IMR-90 (cell line): ENCODE measurements around the gene ROCK2. TPM values are rescaled to one million over a fixed set of nuclear protein-coding genes. Genes with fewer than 3 reads are reported as not detected.

Experiments used
- ATAC-seq: fragments of 200-7000 bp; cut with Tn5 transposase; 2 replicates; pipeline ENCODE4 v1.9.1; 2020; ENCODE audit warnings: low read depth, mild to moderate bottlenecking, moderate library complexity
- BruUV-seq: library from RNA; stranded (reverse); fragments of 400-500 nt; replicated peaks from 2 replicates; lab custom pipeline; 2021; lab: Mats Ljungman, UMichigan
- CTCF ChIA-PET: fragments of 300-600 bp; formaldehyde crosslinking; extraction: SDS; loops from one replicate; lab custom pipeline; 2021; ENCODE audit warnings: antibody characterized with exemption; lab: Yijun Ruan, JAX
- POLR2A ChIA-PET: fragments of 300-600 bp; sonication (Branson Sonifier 250); formaldehyde crosslinking; loops from one replicate; lab custom pipeline; 2022; ENCODE audit warnings: antibody characterized with exemption; ENCODE audit not compliant: unreplicated experiment; lab: Charles Lee
- DNase-seq: peaks from one replicate; pipeline ENCODE4 v3.0.0; 2013
- H2AFZ ChIP-seq: replicated peaks from 2 replicates; pipeline ENCODE3; 2013; ENCODE audit warnings: low read length, mild to moderate bottlenecking; ENCODE audit not compliant: poor library complexity
- H2AK5ac ChIP-seq: 2 replicates; pipeline ENCODE4 v1.6.1; 2013; ENCODE audit warnings: low read depth, low read length, inconsistent platforms
- H2AK9ac ChIP-seq: replicated peaks from 2 replicates; pipeline ENCODE3; 2013; ENCODE audit warnings: mild to moderate bottlenecking, low read depth, low read length, moderate library complexity; ENCODE audit not compliant: poor library complexity
- H2BK120ac ChIP-seq: 2 replicates; pipeline ENCODE4 v1.6.1; 2013; ENCODE audit warnings: low read depth, low read length, inconsistent platforms
- H2BK15ac ChIP-seq: 3 replicates; pipeline ENCODE4 v1.6.1; 2013; ENCODE audit warnings: low read depth, low read length, inconsistent platforms
- H2BK20ac ChIP-seq: 2 replicates; pipeline ENCODE4 v1.6.1; 2013; ENCODE audit warnings: low read depth, mild to moderate bottlenecking, inconsistent platforms, low read length, moderate library complexity
- H2BK5ac ChIP-seq: 2 replicates; pipeline ENCODE4 v1.6.1; 2013; ENCODE audit warnings: mild to moderate bottlenecking, low read depth, low read length, inconsistent platforms; ENCODE audit not compliant: poor library complexity, severe bottlenecking
- H3K14ac ChIP-seq: replicated peaks from 2 replicates; pipeline ENCODE4 v1.6.1; 2013; ENCODE audit warnings: low read depth, low read length, inconsistent platforms
- H3K18ac ChIP-seq: 2 replicates; pipeline ENCODE4 v1.6.1; 2013; ENCODE audit warnings: low read depth, low read length, control low read depth
- H3K23ac ChIP-seq: 2 replicates; pipeline ENCODE4 v1.6.1; 2013; ENCODE audit warnings: low read depth, low read length, inconsistent platforms
- H3K27ac ChIP-seq: 2 replicates; pipeline ENCODE4 v1.5.1; 2013; ENCODE audit warnings: mild to moderate bottlenecking, control low read depth, low read length; ENCODE audit not compliant: insufficient read depth
- H3K27me3 ChIP-seq: 2 replicates; pipeline ENCODE4 v1.6.1; 2013; ENCODE audit warnings: low read length; ENCODE audit not compliant: control insufficient read depth, insufficient read depth
- H3K36me3 ChIP-seq: 2 replicates; pipeline ENCODE4 v1.6.1; 2013; ENCODE audit warnings: low read length, mixed read lengths; ENCODE audit not compliant: control insufficient read depth, insufficient read depth
- H3K4ac ChIP-seq: 2 replicates; pipeline ENCODE4 v1.6.1; 2013; ENCODE audit warnings: low read depth, low read length, inconsistent platforms
- H3K4me1 ChIP-seq: 2 replicates; pipeline ENCODE4 v1.6.1; 2013; ENCODE audit warnings: low read length, mixed read lengths; ENCODE audit not compliant: control insufficient read depth, insufficient read depth
- H3K4me2 ChIP-seq: 2 replicates; pipeline ENCODE4 v1.6.1; 2013; ENCODE audit warnings: low read depth, mild to moderate bottlenecking, control low read depth, low read length, moderate library complexity
- H3K4me3 ChIP-seq: 2 replicates; pipeline ENCODE4 v1.5.1; 2013; ENCODE audit warnings: low read depth, mild to moderate bottlenecking, control low read depth, low read length, moderate library complexity; ENCODE audit not compliant: insufficient read depth
- H3K56ac ChIP-seq: 2 replicates; pipeline ENCODE4 v1.6.1; 2013; ENCODE audit warnings: low read length, inconsistent platforms; ENCODE audit not compliant: insufficient read depth; ENCODE audit errors: extremely low read depth
- H3K79me1 ChIP-seq, 2 experiments: 2 replicates each; pipeline ENCODE4 v1.6.1; 2013; ENCODE audit warnings: low read length in 2 of 2, inconsistent platforms in 1 of 2, low read depth in 1 of 2
- H3K9ac ChIP-seq: 2 replicates; pipeline ENCODE4 v1.6.1; 2013; ENCODE audit warnings: low read depth, low read length, control low read depth
- H3K9me1 ChIP-seq: 2 replicates; pipeline ENCODE4 v1.6.1; 2013; ENCODE audit warnings: low read length, inconsistent platforms; ENCODE audit not compliant: insufficient read depth
- H3K9me3 ChIP-seq: 2 replicates; pipeline ENCODE4 v1.6.1; 2013; ENCODE audit warnings: low read length; ENCODE audit not compliant: control insufficient read depth, insufficient read depth
- H4K20me1 ChIP-seq: 2 replicates; pipeline ENCODE4 v1.6.1; 2013; ENCODE audit warnings: low read length, inconsistent platforms; ENCODE audit not compliant: insufficient read depth
- H4K5ac ChIP-seq: 2 replicates; pipeline ENCODE4 v1.6.1; 2013; ENCODE audit warnings: mild to moderate bottlenecking, low read depth, low read length, control low read depth
- H4K8ac ChIP-seq, 2 experiments: 2 replicates each; pipeline ENCODE4 v1.6.1; 2013; ENCODE audit warnings: low read depth in 2 of 2, low read length in 2 of 2, control low read depth in 1 of 2, inconsistent platforms in 1 of 2
- H4K91ac ChIP-seq: 2 replicates; pipeline ENCODE4 v1.6.1; 2013; ENCODE audit warnings: low read depth, low read length, inconsistent platforms; ENCODE audit not compliant: insufficient read depth
- BHLHE40 ChIP-seq: fragments of 150-350 bp; IDR thresholded peaks from 2 replicates; pipeline ENCODE4 v1.6.1; 2016; ENCODE audit warnings: mild to moderate bottlenecking, low read depth, low read length
- CEBPB ChIP-seq: IDR thresholded peaks from 2 replicates; pipeline ENCODE4 v1.6.1; 2012; ENCODE audit warnings: low read depth, low read length, improper control_type of control experiment
- CHD1 ChIP-seq: IDR thresholded peaks from 2 replicates; pipeline ENCODE4 v1.6.1; 2012; ENCODE audit warnings: low read depth, low read length, improper control_type of control experiment
- FOS ChIP-seq: fragments of 150-350 bp; IDR thresholded peaks from 2 replicates; pipeline ENCODE4 v1.6.1; 2016; ENCODE audit warnings: low read depth, low read length
- MAFK ChIP-seq: IDR thresholded peaks from 2 replicates; pipeline ENCODE4 v1.6.1; 2012; ENCODE audit warnings: low read depth, low read length, improper control_type of control experiment
- MAZ ChIP-seq: IDR thresholded peaks from 2 replicates; pipeline ENCODE4 v1.6.1; 2012; ENCODE audit warnings: low read depth, mild to moderate bottlenecking, low read length, improper control_type of control experiment, moderate library complexity, borderline replicate concordance
- MXI1 ChIP-seq: IDR thresholded peaks from 2 replicates; pipeline ENCODE4 v1.6.1; 2012; ENCODE audit warnings: low read depth, mild to moderate bottlenecking, low read length, moderate library complexity, borderline replicate concordance
- NFE2L2 ChIP-seq: fragments of 150-350 bp; IDR thresholded peaks from 2 replicates; pipeline ENCODE4 v1.6.1; 2016; ENCODE audit warnings: low read depth, mild to moderate bottlenecking, low read length
- POLR2A ChIP-seq: IDR thresholded peaks from 2 replicates; pipeline ENCODE4 v1.6.1; 2012; ENCODE audit warnings: mild to moderate bottlenecking, low read depth, low read length
- RAD21 ChIP-seq: IDR thresholded peaks from 2 replicates; pipeline ENCODE4 v1.6.1; 2012; ENCODE audit warnings: low read length, improper control_type of control experiment
- RFX5 ChIP-seq: IDR thresholded peaks from 2 replicates; pipeline ENCODE4 v1.8.0; 2012; ENCODE audit warnings: low read depth, mild to moderate bottlenecking, low read length, moderate library complexity
- SMC3 ChIP-seq: fragments of 150-350 bp; IDR thresholded peaks from 2 replicates; pipeline ENCODE4 v1.6.1; 2016; ENCODE audit warnings: low read depth, mild to moderate bottlenecking, antibody characterized with exemption, low read length, moderate library complexity
- USF2 ChIP-seq: fragments of 150-350 bp; IDR thresholded peaks from 2 replicates; pipeline ENCODE4 v1.6.1; 2017; ENCODE audit warnings: mild to moderate bottlenecking, antibody characterized with exemption, low read length, low read depth
- WGBS, 2 experiments: methylation state at CpG; one replicate each; pipeline versions ENCODE4 v1.1.5 to v1.1.7; 2013; ENCODE audit warnings: missing lambda C conversion rate in 2 of 2; ENCODE audit not compliant: insufficient read length in 1 of 2; ENCODE audit errors: extremely low coverage in 2 of 2; 5-methylcytosine and 5-hydroxymethylcytosine counted together
- dilution Hi-C: fragments of 300-500 bp; cut with HindIII; formaldehyde crosslinking; loops from one replicate; pipeline ENCODE4 v1.14.3; 2018; ENCODE audit warnings: low sequenced_read_pairs; ENCODE audit not compliant: unreplicated experiment
- in situ Hi-C: fragments of 300-500 bp; cut with MboI; formaldehyde crosslinking; loops from 3 replicates; pipeline ENCODE4 v1.14.3; 2019; ENCODE audit warnings: low sequenced_read_pairs, inconsistent platforms, mixed read lengths
- intact Hi-C: fragments of 100-400 bp; cut with micrococcal nuclease; formaldehyde crosslinking; loops from 2 replicates; pipeline ENCODE4 v1.10.0; 2022
- polyA plus RNA-seq, 3 experiments: library from polyadenylated mRNA; depleted of rRNA; stranded (reverse); fragments of >200 nt; gene quantifications; 2 replicates each; pipeline ENCODE4 v1.2.3, GENCODE V29; 2012; ENCODE audit warnings: low replicate concordance in 1 of 3
- total RNA-seq: library from RNA; depleted of rRNA; stranded (reverse); fragments of >200 nt; gene quantifications from 2 replicates; pipeline ENCODE4 v1.2.3, GENCODE V29; 2012
- TF ChIP-seq, protein P1 (sequence below): conservative IDR thresholded peaks from 2 replicates; pipeline ENCODE4 v1.5.1; 2012; ENCODE audit warnings: mild to moderate bottlenecking, low read depth, low read length, improper control_type of control experiment

ROCK2 gene
- total and polyA plus RNA-seq, 2 of the 4 experiments (the other 2 are of a cell fraction), result 9.0 to 28.3 TPM

GRCh38 chr2:11327871-11328270 is 16.6 kb downstream of the ROCK2 start:
- H4K20me1 ChIP-seq, result peaks cover 86% of the 10 kb centered on the region
- no peak overlapping the region for H3K4me3 ChIP-seq
- H3K56ac ChIP-seq, result no peak overlapping the region
- WGBS, 2 experiments, result no CpG with 5 or more reads among the region's 2 CpGs
- H3K9me1 ChIP-seq, result peaks cover 2% of the 10 kb centered on the region
- POLR2A ChIA-PET, result no interaction called here
- no peak overlapping the region for H3K4ac ChIP-seq
- H2BK120ac ChIP-seq, result no peak overlapping the region
- H3K9ac ChIP-seq, result no peak overlapping the region
- H3K79me1 ChIP-seq, result peaks cover 9 to 62% of the 10 kb centered on the region in 2 experiments
- no peak overlapping the region for H2BK20ac ChIP-seq
- H3K14ac ChIP-seq, result no peak overlapping the region
- no peak overlapping the region for H4K91ac ChIP-seq
- dilution Hi-C loops, result no loop called here
- H2AK5ac ChIP-seq, result no peak overlapping the region
- peaks cover 4% of the 10 kb centered on the region for H3K4me1 ChIP-seq
- CTCF ChIA-PET, result interaction anchor here (1.1 kb wide), 1 partner anchor 100 kb away, joined by 3 read pairs; no protein-coding TSS in a partner anchor
- H3K27me3 ChIP-seq, result no peaks in the 10 kb centered on the region
- no peak overlapping the region for H4K5ac ChIP-seq
- no peak overlapping the region for H2AK9ac ChIP-seq
- no peaks in the 10 kb centered on the region for H3K36me3 ChIP-seq
- no peak overlapping the region for H2BK5ac ChIP-seq
- H3K27ac ChIP-seq, result no peak overlapping the region
- in situ Hi-C loops, result no loop called here
- intact Hi-C loops, result no loop called here
- no peak for TF ChIP-seq SMC3
- TF ChIP-seq BHLHE40, result no peak
- TF ChIP-seq CHD1, result no peak
- TF ChIP-seq USF2, result no peak
- TF ChIP-seq MXI1, result no peak
- no peak for TF ChIP-seq NFE2L2
- no peak for TF ChIP-seq RAD21
- TF ChIP-seq CEBPB, result no peak
- no peak for TF ChIP-seq FOS
- TF ChIP-seq POLR2A, result no peak
- TF ChIP-seq RFX5, result no peak
- no peak for TF ChIP-seq MAZ
- TF ChIP-seq MAFK, result no peak
- TF ChIP-seq, protein P1, sequence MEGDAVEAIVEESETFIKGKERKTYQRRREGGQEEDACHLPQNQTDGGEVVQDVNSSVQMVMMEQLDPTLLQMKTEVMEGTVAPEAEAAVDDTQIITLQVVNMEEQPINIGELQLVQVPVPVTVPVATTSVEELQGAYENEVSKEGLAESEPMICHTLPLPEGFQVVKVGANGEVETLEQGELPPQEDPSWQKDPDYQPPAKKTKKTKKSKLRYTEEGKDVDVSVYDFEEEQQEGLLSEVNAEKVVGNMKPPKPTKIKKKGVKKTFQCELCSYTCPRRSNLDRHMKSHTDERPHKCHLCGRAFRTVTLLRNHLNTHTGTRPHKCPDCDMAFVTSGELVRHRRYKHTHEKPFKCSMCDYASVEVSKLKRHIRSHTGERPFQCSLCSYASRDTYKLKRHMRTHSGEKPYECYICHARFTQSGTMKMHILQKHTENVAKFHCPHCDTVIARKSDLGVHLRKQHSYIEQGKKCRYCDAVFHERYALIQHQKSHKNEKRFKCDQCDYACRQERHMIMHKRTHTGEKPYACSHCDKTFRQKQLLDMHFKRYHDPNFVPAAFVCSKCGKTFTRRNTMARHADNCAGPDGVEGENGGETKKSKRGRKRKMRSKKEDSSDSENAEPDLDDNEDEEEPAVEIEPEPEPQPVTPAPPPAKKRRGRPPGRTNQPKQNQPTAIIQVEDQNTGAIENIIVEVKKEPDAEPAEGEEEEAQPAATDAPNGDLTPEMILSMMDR, result no peak
- no peak for ATAC-seq
- H2AFZ ChIP-seq, result no peak overlapping the region
- H4K8ac ChIP-seq, result no peak overlapping the region
- H3K23ac ChIP-seq, result no peak overlapping the region
- H3K18ac ChIP-seq, result no peak overlapping the region
- DNase-seq, result no peak
- H3K9me3 ChIP-seq, result no peaks in the 10 kb centered on the region
- BruUV-seq, result no TSS peak
- H3K4me2 ChIP-seq, result no peak overlapping the region
- H2BK15ac ChIP-seq, result no peak overlapping the region
